HepG2 (cell line): ENCODE measurements around the gene TTLL4.

Experiments used
- GABPB1 ChIP-seq: IDR thresholded peaks from 2 replicates; pipeline ENCODE4 v1.6.1; 2016; ENCODE audit warnings: mild to moderate bottlenecking, missing genetic modification reagents, moderate library complexity, missing compliant biosample characterization
- HNRNPL ChIP-seq: fragments of 200-400 bp; formaldehyde crosslinking; IDR thresholded peaks from 2 replicates; pipeline ENCODE4 v1.6.1; 2017; ENCODE audit warnings: mild to moderate bottlenecking, low read depth, low read length
- NR2C2 ChIP-seq: sonication (generic); formaldehyde crosslinking; IDR thresholded peaks from 2 replicates; pipeline ENCODE4 v1.4.0; 2020; ENCODE audit warnings: missing genetic modification reagents, mild to moderate bottlenecking, moderate library complexity, borderline replicate concordance
- TARDBP ChIP-seq: sonication (generic); formaldehyde crosslinking; IDR thresholded peaks from 2 replicates; pipeline ENCODE4 v1.8.0; 2022; ENCODE audit warnings: mild to moderate bottlenecking, missing genetic modification reagents
- ZNF629 ChIP-seq: sonication (generic); formaldehyde crosslinking; conservative IDR thresholded peaks from 2 replicates; pipeline ENCODE4 v1.5.0; 2020; ENCODE audit warnings: missing genetic modification reagents
- TF ChIP-seq, protein P1 (sequence below): sonication (generic); formaldehyde crosslinking; IDR thresholded peaks from 2 replicates; pipeline ENCODE4 v1.5.0; 2020; ENCODE audit warnings: mild to moderate bottlenecking, missing genetic modification reagents, moderate library complexity
- TF ChIP-seq, protein P2 (sequence below): sonication (generic); formaldehyde crosslinking; IDR thresholded peaks from 2 replicates; pipeline ENCODE4 v1.4.0; 2020; ENCODE audit warnings: missing genetic modification reagents

DNA sequence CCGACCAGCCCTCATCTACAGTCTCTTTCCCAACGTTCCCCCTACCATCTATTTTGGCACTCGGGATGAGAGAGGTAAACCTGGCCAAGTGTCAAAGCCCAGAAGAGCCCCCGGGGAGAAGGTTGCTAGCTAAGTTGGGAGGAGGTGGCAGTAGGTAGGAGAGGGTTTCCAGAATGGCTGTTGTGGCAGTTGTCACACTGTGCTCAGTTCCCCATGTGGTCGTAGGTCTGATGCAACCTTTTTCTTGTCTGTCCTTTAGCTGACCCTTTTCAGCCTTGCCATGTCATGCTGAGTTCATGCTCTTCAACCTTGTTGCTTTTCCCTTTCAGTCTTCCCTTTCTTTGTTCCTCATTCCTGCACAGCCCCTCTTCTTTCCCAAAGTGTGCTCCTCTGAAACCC lies 34.5 kb downstream of the TTLL4 start:
- TF ChIP-seq TARDBP (no peak), GABPB1 (CRISPR knock-in tag) (no peak), HNRNPL (no peak), ZNF629 (CRISPR knock-in tag) (no peak), NR2C2 (CRISPR knock-in tag) (no peak)
- TF ChIP-seq, protein P1, sequence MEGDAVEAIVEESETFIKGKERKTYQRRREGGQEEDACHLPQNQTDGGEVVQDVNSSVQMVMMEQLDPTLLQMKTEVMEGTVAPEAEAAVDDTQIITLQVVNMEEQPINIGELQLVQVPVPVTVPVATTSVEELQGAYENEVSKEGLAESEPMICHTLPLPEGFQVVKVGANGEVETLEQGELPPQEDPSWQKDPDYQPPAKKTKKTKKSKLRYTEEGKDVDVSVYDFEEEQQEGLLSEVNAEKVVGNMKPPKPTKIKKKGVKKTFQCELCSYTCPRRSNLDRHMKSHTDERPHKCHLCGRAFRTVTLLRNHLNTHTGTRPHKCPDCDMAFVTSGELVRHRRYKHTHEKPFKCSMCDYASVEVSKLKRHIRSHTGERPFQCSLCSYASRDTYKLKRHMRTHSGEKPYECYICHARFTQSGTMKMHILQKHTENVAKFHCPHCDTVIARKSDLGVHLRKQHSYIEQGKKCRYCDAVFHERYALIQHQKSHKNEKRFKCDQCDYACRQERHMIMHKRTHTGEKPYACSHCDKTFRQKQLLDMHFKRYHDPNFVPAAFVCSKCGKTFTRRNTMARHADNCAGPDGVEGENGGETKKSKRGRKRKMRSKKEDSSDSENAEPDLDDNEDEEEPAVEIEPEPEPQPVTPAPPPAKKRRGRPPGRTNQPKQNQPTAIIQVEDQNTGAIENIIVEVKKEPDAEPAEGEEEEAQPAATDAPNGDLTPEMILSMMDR = no peak
- TF ChIP-seq, protein P2, sequence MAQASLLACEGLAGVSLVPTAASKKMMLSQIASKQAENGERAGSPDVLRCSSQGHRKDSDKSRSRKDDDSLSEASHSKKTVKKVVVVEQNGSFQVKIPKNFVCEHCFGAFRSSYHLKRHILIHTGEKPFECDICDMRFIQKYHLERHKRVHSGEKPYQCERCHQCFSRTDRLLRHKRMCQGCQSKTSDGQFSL (CRISPR knock-in tag) = no peak
